Endothelial cell of umbilical vein (primary cell): ENCODE results near the gene CLEC2L. TPM values are rescaled to one million over a fixed set of nuclear protein-coding genes. Genes with fewer than 3 reads are reported as not detected.

Source experiments
- BruUV-seq: library from RNA; stranded (reverse); fragments of 400-500 nt; replicated peaks from 2 replicates; lab custom pipeline; 2021; lab: Mats Ljungman, UMichigan
- CTCF ChIA-PET: fragments of 300-600, 350-600 bp; sonication (Branson Sonifier 250); formaldehyde crosslinking; loops from one replicate; lab custom pipeline; 2021; ENCODE audit warnings: antibody characterized with exemption, inconsistent platforms; lab: Charles Lee
- POLR2A ChIA-PET: fragments of 300-600, 350-600 bp; sonication (Branson Sonifier 250); formaldehyde crosslinking; loops from one replicate; lab custom pipeline; 2021; ENCODE audit warnings: antibody characterized with exemption, inconsistent platforms; lab: Charles Lee
- DNase-seq: peaks from one replicate; pipeline ENCODE4 v3.0.0-alpha.2; 2011; ENCODE audit warnings: low read depth, low spot score
- FAIRE-seq: peaks from 2 replicates; lab custom pipeline; 2011; peaks lifted over from hg19 to GRCh38; lab: Jason Lieb, UNC
- H2AFZ ChIP-seq: 2 replicates; pipeline ENCODE4 v1.6.0; 2012; ENCODE audit warnings: low read depth, low read length, control low read depth, inconsistent platforms
- H3K27ac ChIP-seq: 2 replicates; pipeline ENCODE4 v1.5.1; 2011; ENCODE audit warnings: low read depth, mild to moderate bottlenecking, control low read depth, low read length, moderate library complexity; ENCODE audit not compliant: insufficient read depth
- H3K27me3 ChIP-seq, 2 experiments: 2 replicates each; pipeline versions ENCODE4 v1.6.0 to v1.6.1; 2011; ENCODE audit warnings: low read length in 2 of 2, mixed read lengths in 1 of 2; ENCODE audit not compliant: control insufficient read depth in 2 of 2, insufficient read depth in 2 of 2
- H3K36me3 ChIP-seq, 2 experiments: 2 replicates in 1 of 2; 3 replicates in 1 of 2; pipeline ENCODE4 v1.5.1; 2011; ENCODE audit warnings: low read length in 2 of 2, mild to moderate bottlenecking in 1 of 2, moderate library complexity in 1 of 2; ENCODE audit not compliant: control insufficient read depth in 2 of 2, insufficient read depth in 2 of 2; ENCODE audit errors: extremely low read depth in 1 of 2
- H3K4me1 ChIP-seq: 3 replicates; pipeline ENCODE4 v1.5.1; 2011; ENCODE audit warnings: mild to moderate bottlenecking, low read length; ENCODE audit not compliant: control insufficient read depth, insufficient read depth; ENCODE audit errors: extremely low read depth
- H3K4me2 ChIP-seq: 2 replicates; pipeline ENCODE4 v1.6.1; 2011; ENCODE audit warnings: low read length, control low read depth, mixed read lengths; ENCODE audit not compliant: insufficient read depth
- H3K4me3 ChIP-seq, 3 experiments: fragments of 200-600 bp in 1 of 3; sonication (generic), shearing (Covaris generic) in 1 of 3; replicated peaks in 1 of 3; 2 replicates each; pipeline ENCODE4 v1.5.1; 2011 to 2016; ENCODE audit warnings: control low read depth in 3 of 3, low read length in 3 of 3, mild to moderate bottlenecking in 2 of 3, inconsistent platforms in 1 of 3, low read depth in 1 of 3, moderate library complexity in 1 of 3; ENCODE audit not compliant: insufficient read depth in 1 of 3
- H3K79me2 ChIP-seq: 2 replicates; pipeline ENCODE4 v1.6.0; 2012; ENCODE audit warnings: low read length, inconsistent platforms; ENCODE audit not compliant: control insufficient read depth, insufficient read depth
- H3K9ac ChIP-seq: replicated peaks from 2 replicates; pipeline ENCODE3; 2011; ENCODE audit warnings: low read length, control low read depth; ENCODE audit not compliant: insufficient read depth; ENCODE audit errors: extremely low read depth
- H3K9me1 ChIP-seq: replicated peaks from 3 replicates; pipeline ENCODE4 v1.6.0; 2011; ENCODE audit warnings: mild to moderate bottlenecking, low read length; ENCODE audit not compliant: control insufficient read depth, insufficient read depth; ENCODE audit errors: extremely low read depth
- H3K9me3 ChIP-seq: replicated peaks from 2 replicates; pipeline ENCODE4 v1.5.1; 2012; ENCODE audit warnings: low read length, inconsistent platforms; ENCODE audit not compliant: control insufficient read depth, insufficient read depth
- H4K20me1 ChIP-seq: replicated peaks from 2 replicates; pipeline ENCODE3; 2011; ENCODE audit warnings: mild to moderate bottlenecking, low read length; ENCODE audit not compliant: control insufficient read depth, insufficient read depth; ENCODE audit errors: extremely low read depth
- CTCF ChIP-seq, 2 donors: IDR thresholded peaks; 1 replicate in 1 of 2; 2 replicates in 1 of 2; pipeline ENCODE4 v1.5.1; 2011; ENCODE audit warnings: low read length in 2 of 2, mild to moderate bottlenecking in 2 of 2, moderate library complexity in 2 of 2, control low read depth in 1 of 2, inconsistent platforms in 1 of 2, low read depth in 1 of 2; ENCODE audit not compliant: insufficient read depth in 1 of 2; ENCODE audit errors: extremely low read depth in 1 of 2
- EZH2 ChIP-seq: IDR thresholded peaks from 2 replicates; pipeline ENCODE4 v1.6.1; 2012; ENCODE audit warnings: borderline replicate concordance, low read depth, mild to moderate bottlenecking, moderate library complexity, low read length, inconsistent platforms; ENCODE audit not compliant: severe bottlenecking
- FOS ChIP-seq: IDR thresholded peaks from 2 replicates; pipeline ENCODE4 v1.6.1; 2011; ENCODE audit warnings: mild to moderate bottlenecking, low read length, moderate library complexity, borderline replicate concordance; ENCODE audit not compliant: insufficient read depth
- GATA2 ChIP-seq: IDR thresholded peaks from 2 replicates; pipeline ENCODE4 v1.7.0; 2011; ENCODE audit warnings: low read depth, mild to moderate bottlenecking, moderate library complexity, mixed read lengths, low read length; ENCODE audit not compliant: insufficient read length, insufficient read depth
- JUN ChIP-seq: IDR thresholded peaks from 2 replicates; pipeline ENCODE4 v1.6.1; 2011; ENCODE audit warnings: borderline replicate concordance, low read depth; ENCODE audit not compliant: insufficient read length, insufficient read depth
- MAX ChIP-seq: IDR thresholded peaks from 2 replicates; pipeline ENCODE4 v1.6.1; 2011; ENCODE audit not compliant: insufficient read depth, insufficient read length
- MYC ChIP-seq: IDR thresholded peaks from one replicate; pipeline ENCODE4 v1.6.1; 2011; ENCODE audit warnings: mild to moderate bottlenecking, low read depth, low read length
- POLR2A ChIP-seq: IDR thresholded peaks from 2 replicates; pipeline ENCODE4 v1.6.1; 2012; ENCODE audit warnings: low read depth, mild to moderate bottlenecking, control low read depth, low read length
- POLR2AphosphoS5 ChIP-seq: IDR thresholded peaks from 2 replicates; pipeline ENCODE4 v1.6.1; 2012; ENCODE audit warnings: low read depth, mild to moderate bottlenecking, control low read depth, low read length, moderate library complexity; ENCODE audit not compliant: insufficient read depth
- dilution Hi-C: fragments of 300-500 bp; cut with MboI; formaldehyde crosslinking; loops from one replicate; pipeline ENCODE4 v1.15.0; 2019; ENCODE audit warnings: low sequenced_read_pairs; ENCODE audit not compliant: extremely low pct_ligation_motif_present
- intact Hi-C: fragments of 100-400 bp; cut with micrococcal nuclease; formaldehyde crosslinking; loops from one replicate; pipeline ENCODE4 v1.10.0; 2022
- polyA plus RNA-seq, 4 experiments: library from polyadenylated mRNA; depleted of rRNA in 3 of 4; stranded (reverse) in 3 of 4; unstranded in 1 of 4; fragments of >200 nt; gene quantifications; 2 replicates each; pipeline versions ENCODE4 v1.2.1 to v1.2.3, GENCODE V29; 2011 to 2012; ENCODE audit warnings: missing spikeins in 1 of 4
- total RNA-seq: library from RNA; stranded (reverse); gene quantifications from 2 replicates; pipeline ENCODE4 v1.2.3, GENCODE V29; 2021

CLEC2L gene
- total and polyA plus RNA-seq, 2 donors (not counting 3 experiments of a cell fraction or from before 2014, with no cell fraction given) = not detected

GRCh38 chr7:139482662-139483466 is 40.6 kb upstream of the CLEC2L start:
- ChIA-PET CTCF (interaction anchor here (0.6 to 1.9 kb wide), 5 partner anchors 15 to 136 kb away, joined by 3 to 6 read pairs (median 4); no protein-coding TSS in a partner anchor), POLR2A (no interaction called here)
- H3K36me3 ChIP-seq = no peaks in the 10 kb centered on the region
- no peak overlapping the region for H3K4me3 ChIP-seq
- H3K27ac ChIP-seq = no peak overlapping the region
- DNase-seq (no peak), FAIRE-seq (no peak)
- no peak for TF ChIP-seq FOS
- TF ChIP-seq POLR2AphosphoS5 = no peak
- TF ChIP-seq POLR2A = no peak
- no peak for TF ChIP-seq CTCF (IDR thresholded peaks at IDR 0.05; ENCODE audit: extremely low read depth in 1 of 2, insufficient read depth in 1 of 2, low read depth in 1 of 2, low read length in 2 of 2)
- TF ChIP-seq MAX = no peak
- TF ChIP-seq GATA2 = no peak
- no peak for TF ChIP-seq JUN
- no peak for TF ChIP-seq EZH2
- TF ChIP-seq MYC = no peak
- intact Hi-C loops (no loop called here), dilution Hi-C loops (no loop called here)
- no peaks in the 10 kb centered on the region for H4K20me1 ChIP-seq
- no peaks in the 10 kb centered on the region for H3K9me3 ChIP-seq
- H3K4me2 ChIP-seq = peak overlapping the region; percentile 52
- no peaks in the 10 kb centered on the region for H3K9me1 ChIP-seq
- no TSS peak for BruUV-seq
- H3K9ac ChIP-seq = no peak overlapping the region
- H2AFZ ChIP-seq = peak overlapping the region; percentile 75
- H3K79me2 ChIP-seq = no peaks in the 10 kb centered on the region
- peaks cover 8% of the 10 kb centered on the region for H3K4me1 ChIP-seq
- H3K27me3 ChIP-seq = peaks cover 30 to 42% of the 10 kb centered on the region in 2 experiments
